NCI-H1092 (cell line): Measurements from ENCODE around the gene GGACT.
A peak's percentile ranks its signal among the peaks of the same experiment; 100 is the strongest.
"Not testable (repeated sequence)": the region's sequence is repeated elsewhere in the genome, so short reads cannot be mapped to it uniquely, and the experiment has no call there.

Experiments
- DNase-seq: peaks from one replicate; lab custom pipeline; 2025; lab: John Stamatoyannopoulos, UW

GGACT gene

GRCh38 chr13:100529666-100530377 is 58.8 kb downstream of the GGACT start:
- DNase-seq: no peak

GRCh38 chr13:100528820-100529219 is 59.8 kb downstream of the GGACT start:
- DNase-seq: no peak

GRCh38 chr13:100528353-100528752 is 60.2 kb downstream of the GGACT start:
- no peak for DNase-seq

GRCh38 chr13:100527644-100528043 is 60.9 kb downstream of the GGACT start:
- no peak for DNase-seq

GRCh38 chr13:100526318-100527000 is 62.1 kb downstream of the GGACT start:
- DNase-seq: no peak

- DNase-seq: no peak
These were observed 62.9 kb downstream of the GGACT start for GRCh38 chr13:100525453-100526317.

- DNase-seq: not testable (repeated sequence)
These were observed 63.9 kb downstream of the GGACT start for GRCh38 chr13:100524688-100525087.

GRCh38 chr13:100523981-100524386 is 64.6 kb downstream of the GGACT start:
- no peak for DNase-seq

GRCh38 chr13:100523411-100523810 is 65.2 kb downstream of the GGACT start:
- DNase-seq: no peak

- DNase-seq: no peak
These were observed 65.8 kb downstream of the GGACT start for GRCh38 chr13:100522618-100523309.

- no peak for DNase-seq
These were observed 66.6 kb downstream of the GGACT start for GRCh38 chr13:100521851-100522617.

GRCh38 chr13:100520936-100521850 is 67.4 kb downstream of the GGACT start:
- no peak for DNase-seq

- DNase-seq: no peak
These were observed 69.0 kb downstream of the GGACT start for GRCh38 chr13:100519626-100520025.

- no peak for DNase-seq
These were observed 70.1 kb downstream of the GGACT start for GRCh38 chr13:100518394-100519062.

- DNase-seq: no peak
These were observed 70.9 kb downstream of the GGACT start for GRCh38 chr13:100517728-100518127.

GRCh38 chr13:100517135-100517534 is 71.5 kb downstream of the GGACT start:
- DNase-seq: no peak

- no peak for DNase-seq
These were observed 73.2 kb downstream of the GGACT start for GRCh38 chr13:100515410-100515800.

- DNase-seq: peak; percentile 88
These were observed 73.7 kb downstream of the GGACT start for GRCh38 chr13:100514788-100515409.

GRCh38 chr13:100513987-100514670 is 74.5 kb downstream of the GGACT start:
- DNase-seq: peak; percentile 46
